Natural killer cell (primary cell): ENCODE results near the gene MED8. TPM values are rescaled to one million over a fixed set of nuclear protein-coding genes. Genes with fewer than 3 reads are reported as not detected.

Source experiments
- ATAC-seq, 3 donors: fragments of 150-1000 bp in 2 of 3; fragments of 200-7000 bp in 1 of 3; cut with Tn5 transposase; 1 replicate in 1 of 3; 2 replicates in 2 of 3; pipeline ENCODE4 v1.10.0; 2021; ENCODE audit warnings: mild to moderate bottlenecking in 2 of 3, moderate library complexity in 2 of 3
- DNase-seq, 2 donors: peaks; one replicate each; pipeline versions ENCODE4 v3.0.0 to v3.0.0-alpha.2; 2013 to 2021; ENCODE audit warnings: mixed read lengths in 1 of 2
- H3K27ac ChIP-seq: one replicate; pipeline ENCODE4 v1.5.1; 2013; ENCODE audit warnings: mild to moderate bottlenecking, low read length
- H3K27me3 ChIP-seq: one replicate; pipeline ENCODE4 v1.6.1; 2013; ENCODE audit warnings: low read length; ENCODE audit not compliant: control insufficient read depth, insufficient read depth
- H3K36me3 ChIP-seq: one replicate; pipeline ENCODE4 v1.6.1; 2013; ENCODE audit warnings: low read length; ENCODE audit not compliant: control insufficient read depth, insufficient read depth
- H3K4me1 ChIP-seq: one replicate; pipeline ENCODE4 v1.6.1; 2013; ENCODE audit warnings: low read length; ENCODE audit not compliant: control insufficient read depth, insufficient read depth
- H3K4me3 ChIP-seq: one replicate; pipeline ENCODE4 v1.5.1; 2013; ENCODE audit warnings: low read length
- H3K9me3 ChIP-seq: one replicate; pipeline ENCODE4 v1.6.1; 2013; ENCODE audit warnings: low read length; ENCODE audit not compliant: control insufficient read depth, insufficient read depth
- H3K27ac Mint-ChIP-seq, 2 donors: one replicate each; pipeline ENCODE4 v1.8.0; 2022; ENCODE audit warnings: mild to moderate bottlenecking in 2 of 2, mixed read lengths in 2 of 2, moderate library complexity in 1 of 2
- H3K27me3 Mint-ChIP-seq, 2 donors: one replicate each; pipeline ENCODE4 v1.8.0; 2022; ENCODE audit warnings: low read depth in 2 of 2, mixed read lengths in 2 of 2
- H3K36me3 Mint-ChIP-seq: one replicate; pipeline ENCODE4 v1.8.0; 2022; ENCODE audit warnings: mixed read lengths
- H3K4me1 Mint-ChIP-seq, 2 donors: one replicate each; pipeline ENCODE4 v1.8.0; 2022; ENCODE audit warnings: mixed read lengths in 2 of 2
- H3K4me3 Mint-ChIP-seq: one replicate; pipeline ENCODE4 v1.8.0; 2022; ENCODE audit warnings: mild to moderate bottlenecking, moderate library complexity, mixed read lengths
- H3K9me3 Mint-ChIP-seq, 2 donors: one replicate each; pipeline ENCODE4 v1.8.0; 2022; ENCODE audit warnings: mixed read lengths in 2 of 2
- CTCF ChIP-seq: fragments of 200-600 bp; IDR thresholded peaks from one replicate; pipeline ENCODE4 v1.8.0; 2022; ENCODE audit warnings: antibody characterized with exemption
- WGBS: methylation state at CpG from one replicate; pipeline ENCODE4 v1.1.7; 2013; ENCODE audit warnings: missing lambda C conversion rate; ENCODE audit not compliant: insufficient coverage; 5-methylcytosine and 5-hydroxymethylcytosine counted together
- intact Hi-C: fragments of 100-400 bp; cut with micrococcal nuclease; formaldehyde crosslinking; loops from one replicate; pipeline ENCODE4 v1.14.2; 2022
- total RNA-seq, 4 donors: library from RNA; stranded (reverse); fragments of 120-200 nt in 1 of 4; gene quantifications; one replicate each; pipeline versions ENCODE4 v1.2.3 to v1.2.4, GENCODE V29; 2013 to 2022

The MED8 gene
- total RNA-seq, 3 donors from 2014 or later (not counting 1 experiment from before 2014, with no cell fraction given) = 17.8 to 26.8 (median 22.0) TPM

GRCh38 chr1:43432171-43432860 is 42.7 kb upstream of the MED8 start:
- Histone ChIP-seq H3K27me3 (no peaks in the 10 kb centered on the region), H3K4me3 (no peak overlapping the region), H3K36me3 (peaks cover 75% of the 10 kb centered on the region), H3K27ac (no peak overlapping the region), H3K9me3 (no peaks in the 10 kb centered on the region), H3K4me1 (no peaks in the 10 kb centered on the region)
- intact Hi-C loops = no loop called here
- H3K27ac Mint-ChIP-seq = no peak overlapping the region
- 94% methylated on average over 8 of the region's 9 CpGs for WGBS
- DNase-seq = no peak
- no peaks in the 10 kb centered on the region for H3K27me3 Mint-ChIP-seq
- no peaks in the 10 kb centered on the region for H3K36me3 Mint-ChIP-seq
- TF ChIP-seq CTCF = no peak
- H3K9me3 Mint-ChIP-seq = no peaks in the 10 kb centered on the region
- H3K4me3 Mint-ChIP-seq = no peak overlapping the region
- no peaks in the 10 kb centered on the region for H3K4me1 Mint-ChIP-seq
- ATAC-seq = no peak

- Histone ChIP-seq H3K27ac (no peak overlapping the region), H3K36me3 (peaks cover 81% of the 10 kb centered on the region), H3K9me3 (no peaks in the 10 kb centered on the region), H3K27me3 (no peaks in the 10 kb centered on the region), H3K4me1 (no peaks in the 10 kb centered on the region), H3K4me3 (no peak overlapping the region)
- intact Hi-C loops = no loop called here
- 97% methylated on average over 9 of the region's 9 CpGs for WGBS
- Mint-ChIP-seq H3K4me1 (no peaks in the 10 kb centered on the region), H3K27me3 (no peaks in the 10 kb centered on the region), H3K36me3 (peaks cover 4% of the 10 kb centered on the region), H3K9me3 (no peaks in the 10 kb centered on the region), H3K27ac (no peak overlapping the region), H3K4me3 (no peak overlapping the region)
- DNase-seq = no peak
- ATAC-seq = no peak
- TF ChIP-seq CTCF = no peak
Measured at GRCh38 chr1:43431676-43432075, 42.1 kb upstream of the MED8 start.

- H3K27me3 Mint-ChIP-seq = no peaks in the 10 kb centered on the region
- Histone ChIP-seq H3K27ac (no peak overlapping the region), H3K36me3 (peaks cover 90% of the 10 kb centered on the region), H3K27me3 (no peaks in the 10 kb centered on the region), H3K9me3 (no peaks in the 10 kb centered on the region), H3K4me3 (no peak overlapping the region), H3K4me1 (no peaks in the 10 kb centered on the region)
- H3K9me3 Mint-ChIP-seq = no peaks in the 10 kb centered on the region
- no peak overlapping the region for H3K4me3 Mint-ChIP-seq
- TF ChIP-seq CTCF = no peak
- 99% methylated on average over 5 of the region's 5 CpGs for WGBS
- intact Hi-C loops = no loop called here
- DNase-seq (no peak), ATAC-seq (no peak)
- no peaks in the 10 kb centered on the region for H3K4me1 Mint-ChIP-seq
- peaks cover 8% of the 10 kb centered on the region for H3K36me3 Mint-ChIP-seq
- H3K27ac Mint-ChIP-seq = no peak overlapping the region
Measured at GRCh38 chr1:43430831-43431230, 41.2 kb upstream of the MED8 start.

DNA sequence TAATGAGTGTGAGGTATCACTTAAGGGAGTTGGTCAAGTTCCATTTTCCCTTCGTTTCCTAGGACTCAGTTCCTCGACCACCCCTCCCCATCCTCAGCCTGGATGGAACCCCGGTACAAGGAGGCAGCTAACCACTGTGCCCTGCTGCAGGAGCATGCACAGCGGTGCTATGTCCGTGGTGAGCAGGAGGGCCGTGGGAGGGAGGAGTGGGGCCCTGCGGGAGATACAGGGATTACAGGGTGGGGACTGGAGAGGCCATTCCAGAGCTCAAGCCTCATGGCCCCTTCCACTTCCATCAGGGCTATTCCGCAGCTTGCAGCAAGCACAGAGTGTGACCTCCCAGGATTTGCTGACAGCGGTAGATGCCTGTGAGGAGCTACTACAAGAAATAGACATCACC is 38.3 kb upstream of the MED8 start:
- intact Hi-C loops = no loop called here
- no peak for ATAC-seq

More for the DNA sequence above, 38.3 kb upstream of the MED8 start:
- peaks cover 8% of the 10 kb centered on the region for H3K36me3 Mint-ChIP-seq
- H3K27ac ChIP-seq = no peak overlapping the region
- H3K4me3 Mint-ChIP-seq = no peak overlapping the region
- H3K4me1 ChIP-seq = peaks cover 11% of the 10 kb centered on the region
- TF ChIP-seq CTCF = no peak
- H3K4me1 Mint-ChIP-seq = peaks cover 11% of the 10 kb centered on the region in 2 donors
- 96% methylated on average over 9 of the region's 9 CpGs for WGBS
- H3K27ac Mint-ChIP-seq = no peak overlapping the region
- no peaks in the 10 kb centered on the region for H3K27me3 ChIP-seq
- peaks cover 88% of the 10 kb centered on the region for H3K36me3 ChIP-seq
- peaks cover 5 to 8% of the 10 kb centered on the region in 2 donors for H3K9me3 Mint-ChIP-seq
- peaks cover 9% of the 10 kb centered on the region for H3K9me3 ChIP-seq
- H3K27me3 Mint-ChIP-seq = no peaks in the 10 kb centered on the region
- no peak overlapping the region for H3K4me3 ChIP-seq
- DNase-seq = no peak
